IPS-20b (cell line): ENCODE data around the gene GABRD.
A peak's percentile ranks its signal among the peaks of the same experiment; 100 is the strongest.

Experiments used
- H3K27ac ChIP-seq: one replicate; pipeline ENCODE4 v1.5.1; 2013; ENCODE audit warnings: low read length
- H3K27me3 ChIP-seq: 2 replicates; pipeline ENCODE4 v1.6.1; 2013; ENCODE audit warnings: mild to moderate bottlenecking, low read length, inconsistent platforms; ENCODE audit not compliant: insufficient read depth
- H3K36me3 ChIP-seq: 2 replicates; pipeline ENCODE4 v1.6.1; 2013; ENCODE audit warnings: low read depth, mild to moderate bottlenecking, inconsistent platforms, low read length, moderate library complexity; ENCODE audit not compliant: insufficient read depth
- H3K4me1 ChIP-seq: 2 replicates; pipeline ENCODE4 v1.6.1; 2013; ENCODE audit warnings: mild to moderate bottlenecking, control low read depth, inconsistent platforms, low read length, moderate library complexity; ENCODE audit not compliant: insufficient read depth
- H3K4me3 ChIP-seq: 2 replicates; pipeline ENCODE4 v1.5.1; 2013; ENCODE audit warnings: mild to moderate bottlenecking, low read length, inconsistent platforms
- H3K9ac ChIP-seq: 2 replicates; pipeline ENCODE4 v1.6.1; 2013; ENCODE audit warnings: low read depth, mild to moderate bottlenecking, inconsistent platforms, low read length, moderate library complexity
- H3K9me3 ChIP-seq: 2 replicates; pipeline ENCODE4 v1.6.1; 2013; ENCODE audit warnings: mild to moderate bottlenecking, low read depth, low read length, inconsistent platforms; ENCODE audit not compliant: insufficient read depth

The GABRD gene

DNA sequence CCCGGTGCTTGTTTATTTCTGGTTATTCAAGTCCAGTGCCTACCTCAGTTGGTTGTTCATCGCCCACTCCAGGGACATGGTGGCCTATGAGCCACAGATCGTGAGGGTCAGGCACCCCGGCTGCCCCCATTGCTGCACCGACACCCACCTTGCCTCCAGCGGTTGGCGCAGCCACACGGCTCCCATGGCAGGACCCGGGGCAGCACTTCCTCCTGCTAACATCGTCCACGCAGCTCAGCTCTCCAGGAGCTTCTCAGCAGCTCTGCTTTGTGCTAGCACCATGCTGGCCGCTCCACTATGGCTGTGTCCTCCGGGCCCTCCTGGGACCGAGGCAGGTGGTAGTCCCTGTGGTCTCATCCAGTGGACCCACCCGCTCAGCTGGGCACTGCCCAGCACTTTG, 17.1 kb downstream of the GABRD start:
- Histone ChIP-seq H3K4me1 (no peaks in the 10 kb centered on the region), H3K27ac (no peak overlapping the region), H3K9me3 (no peaks in the 10 kb centered on the region), H3K36me3 (no peaks in the 10 kb centered on the region), H3K9ac (no peak overlapping the region), H3K4me3 (no peak overlapping the region), H3K27me3 (no peaks in the 10 kb centered on the region)

DNA sequence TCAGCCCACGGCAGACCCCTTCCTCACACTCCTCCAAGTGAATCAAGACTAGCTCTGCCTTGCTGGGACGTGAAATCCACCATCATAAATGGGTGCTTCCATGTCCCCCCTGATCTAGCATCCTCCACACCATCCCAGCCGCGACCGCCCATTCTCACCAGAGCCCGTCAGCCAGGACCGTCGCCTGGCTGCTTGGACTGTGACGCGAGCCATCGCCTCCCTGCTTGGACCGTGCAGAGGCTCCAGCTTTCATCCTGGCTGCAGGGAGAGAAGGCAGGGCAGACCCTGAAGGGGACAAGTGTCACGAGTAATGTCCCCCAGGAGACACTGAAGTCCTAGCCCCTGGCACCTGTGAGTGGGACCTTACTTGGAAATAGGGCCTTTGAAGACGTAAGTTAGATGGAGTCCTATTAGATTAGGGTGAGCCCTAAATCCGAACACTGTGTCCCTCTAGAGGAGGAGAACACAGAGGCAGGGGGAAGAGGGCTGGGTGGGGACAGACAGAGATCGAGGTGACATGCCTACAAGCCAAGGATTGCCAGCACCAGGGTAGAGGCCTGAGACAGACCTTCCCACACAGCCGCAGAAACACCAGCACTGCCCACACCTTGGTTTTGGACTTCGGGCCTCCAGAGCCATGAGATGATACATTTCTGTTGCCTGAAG, 18.3 kb downstream of the GABRD start:
- Histone ChIP-seq H3K9me3 (no peaks in the 10 kb centered on the region), H3K27me3 (no peaks in the 10 kb centered on the region), H3K36me3 (no peaks in the 10 kb centered on the region), H3K9ac (no peak overlapping the region), H3K4me3 (no peak overlapping the region), H3K4me1 (no peaks in the 10 kb centered on the region), H3K27ac (no peak overlapping the region)

DNA sequence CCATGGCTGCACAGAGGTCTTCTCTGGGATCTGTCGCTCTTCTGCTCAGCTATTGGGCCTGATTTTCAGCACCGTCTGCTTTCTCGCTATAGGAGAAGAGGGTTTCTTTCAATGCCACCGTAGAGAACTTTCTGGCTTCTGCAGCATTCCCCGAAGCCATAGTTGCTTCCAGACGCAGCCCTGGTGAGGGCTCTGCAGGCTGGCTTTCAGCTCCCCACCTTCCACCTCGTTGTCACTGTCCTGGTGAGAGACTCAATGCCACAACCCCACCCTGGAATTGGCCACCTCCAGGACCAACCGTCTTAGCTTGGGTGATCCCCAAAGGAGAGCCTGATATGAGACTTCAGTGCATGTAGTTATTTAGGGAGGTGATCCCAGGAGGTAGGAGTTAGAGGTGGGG, 19.1 kb downstream of the GABRD start:
- no peaks in the 10 kb centered on the region for H3K27me3 ChIP-seq
- H3K9me3 ChIP-seq: no peaks in the 10 kb centered on the region
- no peak overlapping the region for H3K9ac ChIP-seq
- H3K4me3 ChIP-seq: no peak overlapping the region
- H3K36me3 ChIP-seq: no peaks in the 10 kb centered on the region
- H3K4me1 ChIP-seq: no peaks in the 10 kb centered on the region
- no peak overlapping the region for H3K27ac ChIP-seq

DNA sequence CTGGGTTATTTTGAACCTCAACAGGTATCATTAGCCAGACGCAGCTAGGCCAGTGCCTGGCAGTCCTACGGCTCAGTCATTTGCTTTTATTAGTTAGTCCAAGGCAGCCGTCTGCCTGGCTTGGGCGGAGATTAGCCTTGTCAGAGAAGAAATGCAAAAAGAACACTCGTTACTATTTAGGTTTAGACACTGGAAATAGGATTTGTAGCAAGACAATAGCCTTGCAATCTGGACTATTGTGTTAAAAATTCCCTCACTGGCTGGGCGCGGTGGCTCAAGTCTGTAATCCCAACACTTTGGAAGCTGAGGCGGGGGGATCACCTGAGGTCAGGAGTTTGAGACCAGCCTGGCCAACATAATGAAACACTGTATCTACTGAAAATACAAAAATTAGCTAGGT, 20.1 kb downstream of the GABRD start:
- Histone ChIP-seq H3K27me3 (peaks cover 6% of the 10 kb centered on the region), H3K4me1 (no peaks in the 10 kb centered on the region), H3K9ac (no peak overlapping the region), H3K9me3 (no peaks in the 10 kb centered on the region), H3K36me3 (no peaks in the 10 kb centered on the region), H3K27ac (no peak overlapping the region), H3K4me3 (no peak overlapping the region)

DNA sequence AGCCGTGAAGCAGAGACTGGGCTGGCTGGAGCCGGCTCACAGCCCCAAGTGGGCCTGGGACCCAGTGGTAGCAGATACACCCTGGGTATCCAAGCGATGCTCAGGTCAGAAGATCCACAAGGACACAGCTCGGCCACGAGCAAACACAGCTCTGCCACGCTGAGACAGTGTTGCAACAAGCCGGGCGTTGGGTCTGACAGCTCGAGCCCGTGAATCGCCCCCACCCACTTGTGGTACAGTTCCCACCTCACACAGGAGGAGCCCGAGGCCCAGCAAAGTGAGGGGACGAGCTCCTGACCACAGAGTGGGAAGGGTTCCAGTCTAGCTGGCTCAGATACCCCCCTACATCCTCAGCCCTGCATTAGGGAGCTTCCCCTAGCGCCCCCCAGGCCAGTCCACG, 22.2 kb downstream of the GABRD start:
- Histone ChIP-seq H3K9me3 (no peaks in the 10 kb centered on the region), H3K27me3 (peaks cover 20% of the 10 kb centered on the region), H3K4me1 (no peaks in the 10 kb centered on the region)

GRCh38 chr1:2041887-2042286, 22.7 kb downstream of the GABRD start:
- peaks cover 3% of the 10 kb centered on the region; the same call in 1 of the 2 replicates for H3K4me1 ChIP-seq
- no peak overlapping the region for H3K27ac ChIP-seq
- peaks cover 23% of the 10 kb centered on the region for H3K27me3 ChIP-seq
- H3K4me3 ChIP-seq: no peak overlapping the region
- H3K9me3 ChIP-seq: no peaks in the 10 kb centered on the region
- H3K36me3 ChIP-seq: no peaks in the 10 kb centered on the region
- H3K9ac ChIP-seq: no peak overlapping the region

More for the DNA sequence above, 22.2 kb downstream of the GABRD start:
- Histone ChIP-seq H3K36me3 (no peaks in the 10 kb centered on the region), H3K27ac (no peak overlapping the region), H3K9ac (no peak overlapping the region), H3K4me3 (no peak overlapping the region)

- H3K9ac ChIP-seq: no peak overlapping the region
- peaks cover 35% of the 10 kb centered on the region for H3K27me3 ChIP-seq
- no peak overlapping the region for H3K4me3 ChIP-seq
- H3K9me3 ChIP-seq: no peaks in the 10 kb centered on the region
- no peaks in the 10 kb centered on the region for H3K36me3 ChIP-seq
- peaks cover 8% of the 10 kb centered on the region; the same call in 1 of the 2 replicates for H3K4me1 ChIP-seq
- no peak overlapping the region for H3K27ac ChIP-seq
Observed at GRCh38 chr1:2042830-2043773, 24.0 kb downstream of the GABRD start.

DNA sequence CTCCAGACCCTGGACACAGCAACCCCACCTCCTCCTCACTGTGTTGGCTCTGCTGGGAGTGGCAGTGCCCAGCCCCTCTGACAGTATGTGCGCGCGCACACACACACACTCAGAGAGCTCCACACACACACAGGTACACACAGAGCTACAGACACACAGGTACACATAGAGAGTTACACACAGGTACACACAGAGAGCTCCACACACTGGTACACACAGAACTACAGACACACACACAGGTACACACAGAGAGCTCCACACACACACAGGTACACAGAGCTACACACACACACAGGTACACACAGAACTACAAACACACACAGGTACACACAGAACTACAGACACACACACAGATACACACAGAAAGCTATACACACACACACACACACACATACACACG, 24.7 kb downstream of the GABRD start:
- H3K36me3 ChIP-seq: no peaks in the 10 kb centered on the region
- no peaks in the 10 kb centered on the region for H3K9me3 ChIP-seq
- H3K27me3 ChIP-seq: peaks cover 43% of the 10 kb centered on the region
- no peak overlapping the region for H3K4me3 ChIP-seq
- H3K4me1 ChIP-seq: peaks cover 8% of the 10 kb centered on the region; the same call in 1 of the 2 replicates
- H3K9ac ChIP-seq: no peak overlapping the region
- no peak overlapping the region for H3K27ac ChIP-seq

GRCh38 chr1:2044510-2045319, 25.6 kb downstream of the GABRD start:
- Histone ChIP-seq H3K36me3 (no peaks in the 10 kb centered on the region), H3K4me1 (peaks cover 12% of the 10 kb centered on the region; the same call in 1 of the 2 replicates), H3K9me3 (no peaks in the 10 kb centered on the region), H3K4me3 (peak overlapping the region; percentile 40; the same call in 1 of the 2 replicates), H3K9ac (no peak overlapping the region), H3K27ac (no peak overlapping the region), H3K27me3 (peaks cover 51% of the 10 kb centered on the region)

DNA sequence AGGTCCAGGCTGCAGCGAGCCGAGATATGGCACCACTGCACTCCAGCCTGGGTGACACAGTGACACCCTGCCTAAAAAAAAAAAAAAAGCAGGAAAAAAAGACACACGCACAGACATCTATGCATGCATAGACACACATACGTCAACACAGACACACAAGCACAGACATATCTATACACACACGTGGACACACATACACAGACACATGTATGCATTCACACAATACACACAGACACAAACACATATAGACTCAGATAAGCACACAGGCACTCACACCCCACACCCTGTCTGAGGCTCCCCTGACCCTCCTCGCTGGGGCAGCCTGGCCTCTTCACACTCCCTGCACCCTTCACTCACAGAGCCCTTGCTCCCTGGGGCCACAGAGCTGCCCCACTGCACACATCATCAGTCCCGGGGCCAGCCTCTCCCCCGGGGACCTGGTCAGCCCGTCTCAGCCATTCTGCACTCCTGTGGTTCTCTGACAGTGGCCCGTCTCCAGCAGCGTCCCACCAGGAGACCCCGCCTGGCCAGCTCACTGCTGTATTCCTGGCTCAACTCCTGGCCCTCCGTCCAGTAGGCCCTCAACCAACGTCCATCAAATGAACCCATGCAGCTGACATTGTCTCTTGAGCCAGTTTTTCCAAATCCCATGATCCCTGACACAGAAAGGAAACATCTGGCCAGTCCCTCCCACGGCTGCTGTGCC, 26.5 kb downstream of the GABRD start:
- Histone ChIP-seq H3K27me3 (peaks cover 53% of the 10 kb centered on the region), H3K9me3 (no peaks in the 10 kb centered on the region), H3K27ac (no peak overlapping the region), H3K4me1 (peaks cover 12% of the 10 kb centered on the region; the same call in 1 of the 2 replicates), H3K4me3 (no peak overlapping the region), H3K36me3 (no peaks in the 10 kb centered on the region), H3K9ac (no peak overlapping the region)
